ENCODE results near the gene C1orf210.

GRCh38 chr1:43252225-43252624 lies 33.2 kb downstream of the C1orf210 start:
- TF ChIP-seq YY1 (IDR thresholded peaks at IDR 0.05; ENCODE audit: insufficient read depth, insufficient read length) = no peak
- no peak for TF ChIP-seq SUZ12 (IDR thresholded peaks at IDR 0.05; ENCODE audit: extremely low read depth, insufficient read depth, insufficient read length)
- no peak for TF ChIP-seq ZNF274 (IDR thresholded peaks at IDR 0.05; ENCODE audit: low read depth, low read length)

All from NT2/D1 (cell line).